ENCODE data around the gene UQCR10.

Gene UQCR10

GRCh38 chr22:29798318-29798717, 31.1 kb downstream of the UQCR10 start:
- WGBS (ENCODE audit: insufficient coverage, insufficient read length): no CpG with 5 or more reads among the region's 6 CpGs
- Histone ChIP-seq H3K36me3 (ENCODE audit: control insufficient read depth, insufficient read depth, low read length) (peaks cover 8% of the 10 kb centered on the region), H3K9me3 (ENCODE audit: control insufficient read depth, insufficient read depth, low read length) (no peaks in the 10 kb centered on the region), H3K27ac (ENCODE audit: low read length) (no peak overlapping the region), H3K4me3 (ENCODE audit: low read length) (no peak overlapping the region), H3K4me1 (ENCODE audit: control insufficient read depth, insufficient read depth, low read length) (no peaks in the 10 kb centered on the region), H3K27me3 (ENCODE audit: control insufficient read depth, insufficient read depth, low read length) (no peaks in the 10 kb centered on the region)
- DNase-seq (ENCODE audit: low read depth, low spot score): no peak

DNA sequence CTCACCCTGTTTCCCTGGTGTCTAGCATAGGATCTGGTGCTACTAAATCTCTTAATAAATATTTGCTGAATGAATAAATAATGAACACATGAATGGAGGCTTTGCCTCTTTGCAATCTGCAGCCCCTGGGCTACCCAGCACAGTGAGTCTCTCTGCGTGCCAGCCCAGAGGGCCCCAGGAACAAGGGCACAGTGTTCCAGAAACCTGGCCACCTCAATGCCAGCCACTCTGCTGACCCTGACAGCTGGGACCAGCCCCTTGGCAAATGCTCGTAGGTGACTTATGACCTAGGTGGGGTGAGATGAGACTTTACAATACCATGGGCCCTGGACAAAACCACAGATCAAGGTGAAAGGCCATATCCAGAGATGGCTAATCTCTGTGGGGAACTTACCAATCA, 31.6 kb downstream of the UQCR10 start:
- WGBS (ENCODE audit: insufficient coverage, insufficient read length): no CpG with 5 or more reads among the region's 2 CpGs
- no peaks in the 10 kb centered on the region for H3K9me3 ChIP-seq (ENCODE audit: control insufficient read depth, insufficient read depth, low read length)
- H3K36me3 ChIP-seq (ENCODE audit: control insufficient read depth, insufficient read depth, low read length): peaks cover 5% of the 10 kb centered on the region; the same call in 1 of the 2 replicates
- H3K4me3 ChIP-seq (ENCODE audit: low read length): no peak overlapping the region
- DNase-seq (ENCODE audit: low read depth, low spot score): no peak
- H3K4me1 ChIP-seq (ENCODE audit: control insufficient read depth, insufficient read depth, low read length): no peaks in the 10 kb centered on the region
- no peak overlapping the region for H3K27ac ChIP-seq (ENCODE audit: low read length)
- H3K27me3 ChIP-seq (ENCODE audit: control insufficient read depth, insufficient read depth, low read length): no peaks in the 10 kb centered on the region

DNA sequence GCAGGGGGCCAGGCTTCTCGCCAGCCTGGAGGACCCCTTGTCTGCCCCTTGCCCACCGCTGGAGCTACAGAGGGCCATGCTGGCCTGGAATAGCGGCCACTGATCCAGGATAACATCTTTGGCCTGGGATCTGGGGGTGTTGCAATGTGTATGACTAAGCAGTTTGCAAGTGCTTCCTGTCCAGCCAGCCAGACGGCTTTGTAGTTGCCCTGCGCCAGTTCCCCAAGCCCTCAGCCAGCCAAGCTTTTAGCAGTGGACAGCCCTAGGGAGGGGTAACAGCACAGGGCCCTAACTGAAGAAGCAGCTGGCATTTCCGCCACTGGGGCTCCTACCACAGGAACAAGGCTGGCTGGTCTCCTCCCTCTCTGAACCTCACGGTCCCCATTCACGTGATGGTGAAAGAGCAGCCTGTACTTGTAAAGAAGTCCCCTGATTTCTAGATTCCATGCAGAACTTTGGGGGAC, 32.1 kb downstream of the UQCR10 start:
- Histone ChIP-seq H3K4me1 (ENCODE audit: control insufficient read depth, insufficient read depth, low read length) (no peaks in the 10 kb centered on the region), H3K27me3 (ENCODE audit: control insufficient read depth, insufficient read depth, low read length) (no peaks in the 10 kb centered on the region), H3K27ac (ENCODE audit: low read length) (no peak overlapping the region), H3K36me3 (ENCODE audit: control insufficient read depth, insufficient read depth, low read length) (peaks cover 5% of the 10 kb centered on the region; the same call in 1 of the 2 replicates), H3K9me3 (ENCODE audit: control insufficient read depth, insufficient read depth, low read length) (no peaks in the 10 kb centered on the region), H3K4me3 (ENCODE audit: low read length) (no peak overlapping the region)
- DNase-seq (ENCODE audit: low read depth, low spot score): no peak
- WGBS (ENCODE audit: insufficient coverage, insufficient read length): no CpG with 5 or more reads among the region's 8 CpGs

DNA sequence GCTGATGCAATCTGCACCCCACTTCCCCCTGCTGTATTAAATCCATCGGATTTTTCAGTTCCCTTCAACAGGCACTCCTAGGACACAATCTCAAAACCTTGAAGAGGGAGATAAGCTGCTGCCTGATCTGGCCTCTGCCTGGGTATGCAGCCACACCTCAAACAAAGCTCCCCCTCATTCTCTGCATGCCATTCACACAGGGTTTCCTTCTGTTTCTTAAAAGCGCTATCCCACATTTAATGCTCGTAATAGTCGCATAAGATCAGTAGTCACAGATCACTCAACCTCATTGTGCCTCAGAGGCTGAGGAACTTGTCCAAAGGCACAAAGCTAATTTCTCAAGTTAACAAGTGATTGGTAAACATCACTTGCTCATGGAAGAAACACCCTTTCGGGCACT, 34.0 kb downstream of the UQCR10 start:
- H3K4me1 ChIP-seq (ENCODE audit: control insufficient read depth, insufficient read depth, low read length): no peaks in the 10 kb centered on the region
- no peak for DNase-seq (ENCODE audit: low read depth, low spot score)
- peaks cover 13% of the 10 kb centered on the region for H3K36me3 ChIP-seq (ENCODE audit: control insufficient read depth, insufficient read depth, low read length)

GRCh38 chr22:29801796-29802195, 34.6 kb downstream of the UQCR10 start:
- H3K4me1 ChIP-seq (ENCODE audit: control insufficient read depth, insufficient read depth, low read length): no peaks in the 10 kb centered on the region
- WGBS (ENCODE audit: insufficient coverage, insufficient read length): no CpG with 5 or more reads among the region's 8 CpGs
- DNase-seq (ENCODE audit: low read depth, low spot score): no peak
- H3K36me3 ChIP-seq (ENCODE audit: control insufficient read depth, insufficient read depth, low read length): peaks cover 16% of the 10 kb centered on the region
- no peaks in the 10 kb centered on the region for H3K27me3 ChIP-seq (ENCODE audit: control insufficient read depth, insufficient read depth, low read length)
- no peak overlapping the region for H3K27ac ChIP-seq (ENCODE audit: low read length)
- H3K9me3 ChIP-seq (ENCODE audit: control insufficient read depth, insufficient read depth, low read length): no peaks in the 10 kb centered on the region
- H3K4me3 ChIP-seq (ENCODE audit: low read length): no peak overlapping the region

More for the DNA sequence above, 34.0 kb downstream of the UQCR10 start:
- no CpG with 5 or more reads among the region's 5 CpGs for WGBS (ENCODE audit: insufficient coverage, insufficient read length)
- Histone ChIP-seq H3K27me3 (ENCODE audit: control insufficient read depth, insufficient read depth, low read length) (no peaks in the 10 kb centered on the region), H3K27ac (ENCODE audit: low read length) (no peak overlapping the region), H3K4me3 (ENCODE audit: low read length) (no peak overlapping the region), H3K9me3 (ENCODE audit: control insufficient read depth, insufficient read depth, low read length) (no peaks in the 10 kb centered on the region)

DNA sequence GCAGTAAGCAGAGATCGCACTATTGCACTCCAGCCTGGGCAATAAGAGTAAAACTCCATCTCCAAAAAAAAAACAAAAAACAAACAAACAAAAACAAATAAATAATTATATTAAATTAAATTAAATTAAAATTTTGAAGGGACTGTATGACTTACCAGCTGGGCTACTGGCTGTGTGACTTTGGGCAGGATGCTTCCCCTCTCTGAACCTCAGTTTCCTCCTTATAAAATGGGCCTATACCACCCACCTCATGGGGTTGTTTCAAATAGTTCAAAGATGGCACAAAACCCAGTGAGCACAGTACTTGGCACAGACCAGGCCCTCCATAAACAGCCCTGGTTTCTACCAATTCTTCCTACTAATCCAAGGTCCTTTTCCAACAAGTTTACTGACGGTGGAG, 36.0 kb downstream of the UQCR10 start:
- H3K36me3 ChIP-seq (ENCODE audit: control insufficient read depth, insufficient read depth, low read length): peaks cover 18% of the 10 kb centered on the region
- no CpG with 5 or more reads among the region's 2 CpGs for WGBS (ENCODE audit: insufficient coverage, insufficient read length)

DNA sequence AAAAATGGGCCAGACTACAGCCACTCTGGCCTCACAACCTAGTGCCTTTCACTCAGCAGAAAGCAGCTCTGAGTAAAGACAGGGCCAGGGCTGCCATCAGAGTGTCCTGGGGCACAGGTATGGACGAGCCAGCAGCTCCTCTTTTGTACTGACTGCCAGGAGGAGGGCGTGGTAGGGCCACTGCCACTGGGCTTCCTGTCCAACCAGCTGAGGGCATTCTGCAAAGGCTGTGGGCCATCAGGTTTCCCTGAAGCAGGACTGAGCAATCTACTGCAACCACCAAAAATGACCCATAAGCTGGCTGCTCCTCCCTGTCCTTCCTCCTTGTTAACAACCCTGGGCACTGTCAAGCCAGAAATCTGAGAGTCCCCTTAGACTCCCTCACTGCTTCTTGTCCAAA, 37.8 kb downstream of the UQCR10 start:
- Histone ChIP-seq H3K9me3 (ENCODE audit: control insufficient read depth, insufficient read depth, low read length) (no peaks in the 10 kb centered on the region), H3K27ac (ENCODE audit: low read length) (no peak overlapping the region), H3K27me3 (ENCODE audit: control insufficient read depth, insufficient read depth, low read length) (no peaks in the 10 kb centered on the region), H3K36me3 (ENCODE audit: control insufficient read depth, insufficient read depth, low read length) (peaks cover 18% of the 10 kb centered on the region), H3K4me1 (ENCODE audit: control insufficient read depth, insufficient read depth, low read length) (no peaks in the 10 kb centered on the region), H3K4me3 (ENCODE audit: low read length) (no peak overlapping the region)
- no CpG with 5 or more reads among the region's 2 CpGs for WGBS (ENCODE audit: insufficient coverage, insufficient read length)
- no peak for DNase-seq (ENCODE audit: low read depth, low spot score)

More for the DNA sequence above, 36.0 kb downstream of the UQCR10 start:
- Histone ChIP-seq H3K4me1 (ENCODE audit: control insufficient read depth, insufficient read depth, low read length) (no peaks in the 10 kb centered on the region), H3K27me3 (ENCODE audit: control insufficient read depth, insufficient read depth, low read length) (no peaks in the 10 kb centered on the region), H3K9me3 (ENCODE audit: control insufficient read depth, insufficient read depth, low read length) (no peaks in the 10 kb centered on the region), H3K4me3 (ENCODE audit: low read length) (no peak overlapping the region), H3K27ac (ENCODE audit: low read length) (no peak overlapping the region)
- DNase-seq (ENCODE audit: low read depth, low spot score): no peak

DNA sequence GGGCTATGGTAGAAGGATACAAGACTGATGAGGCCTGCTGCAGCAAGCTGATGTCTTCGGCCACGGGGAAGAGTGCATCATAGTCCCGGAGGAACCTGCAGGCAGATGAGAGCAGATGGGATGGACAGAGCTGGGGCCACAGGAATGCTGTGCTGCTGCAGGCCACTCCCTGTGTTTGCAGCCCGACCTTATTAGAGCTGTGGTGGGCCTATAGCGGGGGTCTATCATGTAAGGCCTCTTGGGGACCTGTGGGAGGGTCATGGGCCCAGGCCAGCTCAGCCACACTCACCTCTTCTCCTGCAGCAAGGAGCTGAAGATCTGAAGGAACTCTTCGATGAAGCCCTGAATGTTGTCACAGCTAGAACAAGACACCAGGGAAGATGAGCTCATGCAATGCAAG, 39.0 kb downstream of the UQCR10 start:
- no peaks in the 10 kb centered on the region for H3K27me3 ChIP-seq (ENCODE audit: control insufficient read depth, insufficient read depth, low read length)
- peaks cover 13% of the 10 kb centered on the region for H3K36me3 ChIP-seq (ENCODE audit: control insufficient read depth, insufficient read depth, low read length)
- no peaks in the 10 kb centered on the region for H3K9me3 ChIP-seq (ENCODE audit: control insufficient read depth, insufficient read depth, low read length)
- no peaks in the 10 kb centered on the region for H3K4me1 ChIP-seq (ENCODE audit: control insufficient read depth, insufficient read depth, low read length)
- WGBS (ENCODE audit: insufficient coverage, insufficient read length): no CpG with 5 or more reads among the region's 6 CpGs
- H3K27ac ChIP-seq (ENCODE audit: low read length): no peak overlapping the region
- no peak overlapping the region for H3K4me3 ChIP-seq (ENCODE audit: low read length)
- DNase-seq (ENCODE audit: low read depth, low spot score): no peak

- H3K9me3 ChIP-seq (ENCODE audit: control insufficient read depth, insufficient read depth, low read length): no peaks in the 10 kb centered on the region
- no peak for DNase-seq (ENCODE audit: low read depth, low spot score)
- H3K4me3 ChIP-seq (ENCODE audit: low read length): no peak overlapping the region
- H3K27me3 ChIP-seq (ENCODE audit: control insufficient read depth, insufficient read depth, low read length): no peaks in the 10 kb centered on the region
- no peaks in the 10 kb centered on the region for H3K4me1 ChIP-seq (ENCODE audit: control insufficient read depth, insufficient read depth, low read length)
- no CpG with 5 or more reads among the region's 2 CpGs for WGBS (ENCODE audit: insufficient coverage, insufficient read length)
- no peak overlapping the region for H3K27ac ChIP-seq (ENCODE audit: low read length)
- H3K36me3 ChIP-seq (ENCODE audit: control insufficient read depth, insufficient read depth, low read length): peaks cover 16% of the 10 kb centered on the region
These were observed 43.0 kb downstream of the UQCR10 start for GRCh38 chr22:29810216-29810615.

- no peaks in the 10 kb centered on the region for H3K27me3 ChIP-seq (ENCODE audit: control insufficient read depth, insufficient read depth, low read length)
- H3K36me3 ChIP-seq (ENCODE audit: control insufficient read depth, insufficient read depth, low read length): peaks cover 9% of the 10 kb centered on the region; the same call in 1 of the 2 replicates
- H3K4me1 ChIP-seq (ENCODE audit: control insufficient read depth, insufficient read depth, low read length): no peaks in the 10 kb centered on the region
- no CpG with 5 or more reads among the region's 2 CpGs for WGBS (ENCODE audit: insufficient coverage, insufficient read length)
- no peak overlapping the region for H3K27ac ChIP-seq (ENCODE audit: low read length)
- no peak overlapping the region for H3K4me3 ChIP-seq (ENCODE audit: low read length)
- no peaks in the 10 kb centered on the region for H3K9me3 ChIP-seq (ENCODE audit: control insufficient read depth, insufficient read depth, low read length)
- no peak for DNase-seq (ENCODE audit: low read depth, low spot score)
These were observed 44.2 kb downstream of the UQCR10 start for GRCh38 chr22:29811377-29811776.

DNA sequence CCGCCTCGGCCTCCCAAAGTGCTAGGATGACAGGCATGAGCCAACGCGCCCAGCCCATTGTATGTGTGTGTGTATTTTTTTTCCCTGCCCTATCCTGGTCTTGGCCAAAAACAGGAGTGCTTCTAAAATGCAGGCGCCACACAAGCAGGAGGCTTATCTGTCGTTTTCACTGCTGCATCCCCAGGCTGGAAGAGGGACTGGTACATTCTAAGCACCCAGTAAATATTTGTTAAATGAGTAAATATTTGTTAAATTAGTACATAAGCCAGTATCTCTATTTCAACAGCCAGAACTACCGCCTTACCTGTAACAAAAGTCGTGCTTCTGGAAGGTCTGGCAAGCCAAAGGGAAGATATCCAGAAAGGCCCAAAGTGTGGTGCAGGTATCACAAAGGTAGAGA, 46.0 kb downstream of the UQCR10 start:
- Histone ChIP-seq H3K4me1 (ENCODE audit: control insufficient read depth, insufficient read depth, low read length) (no peaks in the 10 kb centered on the region), H3K36me3 (ENCODE audit: control insufficient read depth, insufficient read depth, low read length) (peaks cover 5% of the 10 kb centered on the region; the same call in 1 of the 2 replicates), H3K27ac (ENCODE audit: low read length) (no peak overlapping the region), H3K4me3 (ENCODE audit: low read length) (no peak overlapping the region), H3K27me3 (ENCODE audit: control insufficient read depth, insufficient read depth, low read length) (no peaks in the 10 kb centered on the region), H3K9me3 (ENCODE audit: control insufficient read depth, insufficient read depth, low read length) (no peaks in the 10 kb centered on the region)
- WGBS (ENCODE audit: insufficient coverage, insufficient read length): no CpG with 5 or more reads among the region's 8 CpGs
- no peak for DNase-seq (ENCODE audit: low read depth, low spot score)
